AG08395 (cell line): Measurements from ENCODE around the gene LPP.

Experiments used
- DNase-seq: peaks from one replicate; pipeline ENCODE4 v3.0.0; 2012; ENCODE audit warnings: mixed read lengths, low spot score

LPP gene

GRCh38 chr3:188220988-188221818 is 67.2 kb downstream of the LPP start:
- peak; percentile 85 for DNase-seq

GRCh38 chr3:188223936-188224335 is 70.0 kb downstream of the LPP start:
- DNase-seq, result no peak

GRCh38 chr3:188227442-188227841 is 73.5 kb downstream of the LPP start:
- DNase-seq, result no peak

GRCh38 chr3:188229177-188229576 is 75.2 kb downstream of the LPP start:
- no peak for DNase-seq

GRCh38 chr3:188229726-188230125 is 75.8 kb downstream of the LPP start:
- DNase-seq, result no peak

- peak; percentile 34 for DNase-seq
These were observed 77.0 kb downstream of the LPP start for GRCh38 chr3:188230962-188231361.

GRCh38 chr3:188231456-188231855 is 77.5 kb downstream of the LPP start:
- no peak for DNase-seq

GRCh38 chr3:188232656-188233055 is 78.7 kb downstream of the LPP start:
- DNase-seq, result no peak

- peak; percentile 31 for DNase-seq
These were observed 79.4 kb downstream of the LPP start for GRCh38 chr3:188233320-188233719.

- peak; percentile 75 for DNase-seq
These were observed 80.2 kb downstream of the LPP start for GRCh38 chr3:188234132-188234531.

GRCh38 chr3:188236271-188236670 is 82.3 kb downstream of the LPP start:
- DNase-seq, result no peak

- DNase-seq, result no peak
These were observed 85.1 kb downstream of the LPP start for GRCh38 chr3:188239035-188239434.

- no peak for DNase-seq
These were observed 85.6 kb downstream of the LPP start for GRCh38 chr3:188239577-188239976.

- no peak for DNase-seq
These were observed 86.4 kb downstream of the LPP start for GRCh38 chr3:188240189-188240981.

GRCh38 chr3:188241072-188241471 is 87.1 kb downstream of the LPP start:
- DNase-seq, result no peak

GRCh38 chr3:188241883-188242282 is 87.9 kb downstream of the LPP start:
- DNase-seq, result no peak

GRCh38 chr3:188242436-188243123 is 88.6 kb downstream of the LPP start:
- no peak for DNase-seq

- no peak for DNase-seq
These were observed 89.3 kb downstream of the LPP start for GRCh38 chr3:188243124-188243795.

- peak; percentile 82 for DNase-seq
These were observed 90.5 kb downstream of the LPP start for GRCh38 chr3:188244395-188244861.

- DNase-seq, result no peak
These were observed 92.9 kb downstream of the LPP start for GRCh38 chr3:188246905-188247304.

- no peak for DNase-seq
These were observed 94.1 kb downstream of the LPP start for GRCh38 chr3:188248036-188248561.
